MM.1S (cell line): ENCODE data around the gene ZBED1.

ENCODE experiments used
- DNase-seq: peaks from one replicate; pipeline ENCODE4 v3.0.0-alpha.2; 2015
- H2AFZ ChIP-seq: fragments of 300-600 bp; sonication (generic); 2 replicates; pipeline ENCODE4 v1.6.0; 2016; ENCODE audit warnings: antibody characterized with exemption, low read length
- H3F3A ChIP-seq: fragments of 300-600 bp; sonication (generic); 2 replicates; pipeline ENCODE4 v1.6.1; 2016; ENCODE audit warnings: mild to moderate bottlenecking, antibody characterized with exemption, low read length, moderate library complexity, mixed read lengths; ENCODE audit not compliant: insufficient read depth
- H3K27ac ChIP-seq: fragments of 300-600 bp; sonication (generic); 2 replicates; pipeline ENCODE4 v1.5.1; 2016; ENCODE audit warnings: mild to moderate bottlenecking, low read length
- H3K27me3 ChIP-seq: fragments of 300-600 bp; sonication (generic); replicated peaks from 2 replicates; pipeline ENCODE4 v1.6.0; 2016; ENCODE audit warnings: low read length; ENCODE audit not compliant: insufficient read depth
- H3K36me3 ChIP-seq: fragments of 300-600 bp; sonication (generic); replicated peaks from 2 replicates; pipeline ENCODE4 v1.6.1; 2016; ENCODE audit warnings: mild to moderate bottlenecking, low read length, mixed read lengths; ENCODE audit not compliant: insufficient read depth
- H3K4me1 ChIP-seq: fragments of 300-600 bp; sonication (generic); 2 replicates; pipeline ENCODE4 v1.6.1; 2016; ENCODE audit warnings: low read length, mixed read lengths
- H3K4me2 ChIP-seq: fragments of 300-600 bp; sonication (generic); 2 replicates; pipeline ENCODE4 v1.6.0; 2016; ENCODE audit warnings: low read depth, low read length
- H3K4me3 ChIP-seq: fragments of 300-600 bp; sonication (generic); 2 replicates; pipeline ENCODE4 v1.5.1; 2016; ENCODE audit warnings: low read length, mixed read lengths
- H3K79me2 ChIP-seq: fragments of 300-600 bp; sonication (generic); 2 replicates; pipeline ENCODE4 v1.6.1; 2016; ENCODE audit warnings: mixed run types, low read length, mixed read lengths
- H3K9ac ChIP-seq: fragments of 300-600 bp; sonication (generic); 2 replicates; pipeline ENCODE4 v1.6.1; 2016; ENCODE audit warnings: low read length, mixed read lengths
- H3K9me2 ChIP-seq: fragments of 300-600 bp; sonication (generic); replicated peaks from 2 replicates; pipeline ENCODE4 v1.6.1; 2016; ENCODE audit warnings: mild to moderate bottlenecking, low read length, mixed read lengths; ENCODE audit not compliant: insufficient read depth
- H3K9me3 ChIP-seq: fragments of 300-600 bp; sonication (generic); replicated peaks from 2 replicates; pipeline ENCODE4 v1.6.1; 2016; ENCODE audit warnings: mild to moderate bottlenecking, low read length, mixed read lengths; ENCODE audit not compliant: insufficient read depth
- H4K20me1 ChIP-seq: fragments of 300-600 bp; sonication (generic); 2 replicates; pipeline ENCODE4 v1.6.1; 2016; ENCODE audit warnings: mild to moderate bottlenecking, low read length, moderate library complexity, mixed read lengths; ENCODE audit not compliant: insufficient read depth
- EZH2 ChIP-seq: fragments of 300-600 bp; sonication (generic); optimal IDR thresholded peaks from 2 replicates; pipeline ENCODE3; 2017; ENCODE audit warnings: low read depth, mild to moderate bottlenecking, antibody characterized with exemption, low read length, mixed read lengths
- EZH2phosphoT487 ChIP-seq: fragments of 300-600 bp; sonication (generic); IDR thresholded peaks from 2 replicates; pipeline ENCODE4 v1.6.1; 2018; ENCODE audit warnings: antibody characterized with exemption, low read length
- TF ChIP-seq, protein P1 (sequence below): fragments of 300-600 bp; sonication (generic); IDR thresholded peaks from 2 replicates; pipeline ENCODE4 v1.5.1; 2016; ENCODE audit warnings: antibody characterized with exemption, low read length, mixed read lengths

The ZBED1 gene

DNA sequence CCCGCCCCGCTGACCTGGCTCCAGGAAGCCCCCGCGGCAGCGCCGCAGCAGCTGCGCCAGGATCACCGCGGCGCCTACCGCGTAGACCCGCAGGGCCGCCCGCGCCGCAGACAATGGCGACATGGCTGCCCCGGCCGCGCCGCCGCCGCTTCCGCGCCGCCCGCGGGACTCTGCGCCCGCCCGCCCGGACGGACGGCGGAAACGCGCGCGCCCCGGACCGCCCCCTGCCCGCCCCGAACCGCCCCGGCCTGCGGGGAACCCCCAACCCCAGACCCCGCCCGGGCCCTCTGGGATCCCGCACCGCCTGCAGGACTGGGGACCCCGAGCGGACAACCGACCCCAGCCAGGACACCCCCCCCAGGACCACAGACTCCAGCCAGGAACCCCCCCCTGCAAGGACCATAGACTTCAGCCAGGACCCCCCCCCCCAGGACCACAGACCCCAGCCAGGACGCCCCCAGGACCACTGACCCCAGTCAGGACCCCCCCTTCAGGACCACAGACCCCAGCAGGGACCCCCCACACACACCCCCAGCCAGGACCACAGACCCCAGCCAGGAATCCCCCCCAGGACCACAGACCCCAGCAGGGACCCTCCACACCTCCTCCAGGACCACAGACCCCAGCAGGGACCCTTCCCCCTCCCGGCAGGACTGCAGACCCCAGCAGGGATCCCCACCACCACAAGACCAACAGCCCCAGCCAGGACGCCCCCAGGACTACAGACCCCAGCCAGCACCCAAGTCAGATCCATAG, at the start of gene ZBED1, which contains the start of gene DHRSX:
ZBED1 (minus strand) TSS at position 174 of the 756 bp plus-strand sequence. CDS start 10,257 bp downstream, outside the sequence.
DHRSX (minus strand) TSS at position 174 of the 756 bp plus-strand sequence; CDS start at position 123, 51 bp downstream.
- DNase-seq: peak; percentile 27
- Histone ChIP-seq H3K4me1 (no peaks in the 10 kb centered on the region), H3K4me3 (peak within 1 kb of the TSS; percentile 73), H3K27me3 (no peaks in the 10 kb centered on the region), H3K9ac (peak within 1 kb of the TSS; percentile 69), H2AFZ (peak within 1 kb of the TSS; percentile 15; the same call in 1 of the 2 replicates), H3K79me2 (peaks cover 31% of the 10 kb centered on the region), H3K27ac (no peak within 1 kb of the TSS), H3K9me3 (no peaks in the 10 kb centered on the region), H3K36me3 (no peaks in the 10 kb centered on the region), H4K20me1 (no peaks in the 10 kb centered on the region), H3K9me2 (no peaks in the 10 kb centered on the region), H3K4me2 (peak within 1 kb of the TSS; percentile 50; the same call in 1 of the 2 replicates), H3F3A (no peaks in the 10 kb centered on the region)
- TF ChIP-seq EZH2phosphoT487 (no peak), EZH2 (no peak)
- TF ChIP-seq, protein P1, sequence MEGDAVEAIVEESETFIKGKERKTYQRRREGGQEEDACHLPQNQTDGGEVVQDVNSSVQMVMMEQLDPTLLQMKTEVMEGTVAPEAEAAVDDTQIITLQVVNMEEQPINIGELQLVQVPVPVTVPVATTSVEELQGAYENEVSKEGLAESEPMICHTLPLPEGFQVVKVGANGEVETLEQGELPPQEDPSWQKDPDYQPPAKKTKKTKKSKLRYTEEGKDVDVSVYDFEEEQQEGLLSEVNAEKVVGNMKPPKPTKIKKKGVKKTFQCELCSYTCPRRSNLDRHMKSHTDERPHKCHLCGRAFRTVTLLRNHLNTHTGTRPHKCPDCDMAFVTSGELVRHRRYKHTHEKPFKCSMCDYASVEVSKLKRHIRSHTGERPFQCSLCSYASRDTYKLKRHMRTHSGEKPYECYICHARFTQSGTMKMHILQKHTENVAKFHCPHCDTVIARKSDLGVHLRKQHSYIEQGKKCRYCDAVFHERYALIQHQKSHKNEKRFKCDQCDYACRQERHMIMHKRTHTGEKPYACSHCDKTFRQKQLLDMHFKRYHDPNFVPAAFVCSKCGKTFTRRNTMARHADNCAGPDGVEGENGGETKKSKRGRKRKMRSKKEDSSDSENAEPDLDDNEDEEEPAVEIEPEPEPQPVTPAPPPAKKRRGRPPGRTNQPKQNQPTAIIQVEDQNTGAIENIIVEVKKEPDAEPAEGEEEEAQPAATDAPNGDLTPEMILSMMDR: no peak

DNA sequence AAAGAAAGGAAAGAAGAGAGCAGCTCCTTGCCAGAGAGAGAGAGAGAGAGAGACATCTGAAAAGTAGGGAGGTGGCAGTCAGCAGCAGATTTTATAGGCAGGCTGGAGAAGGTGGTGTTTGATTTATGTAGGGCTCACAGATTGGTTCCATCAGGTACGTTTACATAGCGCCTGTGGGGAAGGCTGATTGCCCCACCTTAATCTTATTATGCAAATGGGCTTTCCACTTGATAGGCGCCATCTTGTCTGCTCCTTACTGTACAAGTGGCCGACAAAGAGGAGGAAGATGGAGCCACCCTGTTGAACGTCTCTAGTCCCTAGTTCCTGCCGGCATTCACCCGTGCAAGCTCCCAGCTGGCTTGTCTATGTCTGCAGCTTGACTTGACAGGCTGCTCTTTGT, 49.1 kb upstream of the ZBED1 start:
- H2AFZ ChIP-seq: no peak overlapping the region
- no peaks in the 10 kb centered on the region for H4K20me1 ChIP-seq
- TF ChIP-seq, protein P1: no peak
- TF ChIP-seq EZH2: no peak
- TF ChIP-seq EZH2phosphoT487: no peak
- no peak for DNase-seq
- H3K4me1 ChIP-seq: no peaks in the 10 kb centered on the region
- no peak overlapping the region for H3K4me2 ChIP-seq
- H3K27ac ChIP-seq: no peak overlapping the region
- H3K27me3 ChIP-seq: no peaks in the 10 kb centered on the region
- no peaks in the 10 kb centered on the region for H3K9me3 ChIP-seq
- H3K9me2 ChIP-seq: no peaks in the 10 kb centered on the region
- H3K79me2 ChIP-seq: no peaks in the 10 kb centered on the region
- H3K4me3 ChIP-seq: no peak overlapping the region
- H3F3A ChIP-seq: no peaks in the 10 kb centered on the region
- no peak overlapping the region for H3K9ac ChIP-seq
- H3K36me3 ChIP-seq: no peaks in the 10 kb centered on the region

DNA sequence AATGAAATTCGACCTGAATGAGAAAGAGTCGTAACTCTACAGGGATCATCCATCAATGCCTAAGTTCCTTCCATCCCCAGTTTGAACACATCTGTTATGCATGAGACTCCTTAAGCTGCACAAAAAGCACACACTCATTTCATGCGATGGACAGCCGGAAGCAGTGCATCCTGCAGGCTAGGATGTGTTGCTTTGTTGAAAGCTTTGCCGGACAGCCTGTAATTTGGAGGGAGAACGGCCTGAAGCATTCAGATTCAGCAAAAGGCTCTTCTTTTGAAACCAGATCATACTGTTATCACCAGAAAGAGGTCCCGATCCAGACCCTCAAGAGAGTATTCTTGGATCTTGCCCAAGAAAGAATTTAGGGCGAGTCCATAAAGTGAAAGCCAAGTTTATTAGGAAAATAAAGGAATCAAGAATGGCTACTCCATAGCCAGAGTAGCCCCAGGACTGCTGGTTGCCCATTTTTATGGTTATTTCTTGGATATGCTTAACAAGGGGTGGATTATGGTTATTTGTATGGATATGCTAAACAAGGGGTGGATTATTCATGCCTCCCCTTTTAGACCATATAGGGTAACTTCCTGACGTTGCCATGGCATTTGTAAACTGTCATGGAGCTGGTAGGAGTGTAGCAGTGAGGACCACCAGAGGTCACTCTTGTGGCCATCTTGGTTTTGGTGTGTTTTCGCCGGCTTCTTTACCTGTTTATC, 48.1 kb upstream of the ZBED1 start:
- Histone ChIP-seq H3K9ac (no peak overlapping the region), H3K36me3 (no peaks in the 10 kb centered on the region), H3K4me1 (no peaks in the 10 kb centered on the region), H3K27ac (no peak overlapping the region), H3K9me3 (no peaks in the 10 kb centered on the region), H4K20me1 (no peaks in the 10 kb centered on the region), H3K4me2 (no peak overlapping the region), H3K9me2 (no peaks in the 10 kb centered on the region), H3F3A (no peaks in the 10 kb centered on the region), H2AFZ (no peak overlapping the region), H3K79me2 (no peaks in the 10 kb centered on the region), H3K27me3 (no peaks in the 10 kb centered on the region), H3K4me3 (no peak overlapping the region)
- TF ChIP-seq EZH2phosphoT487 (no peak), EZH2 (no peak)
- TF ChIP-seq, protein P1: no peak
- DNase-seq: no peak
